Suppressor macrophage treated with lipopolysaccharide for 4 hours (primary cell): ENCODE results near the gene SKAP1.
"Not testable (repeated sequence)": the region's sequence is repeated elsewhere in the genome, so short reads cannot be mapped to it uniquely, and the experiment has no call there.

Experiments used
- DNase-seq: peaks from one replicate; pipeline ENCODE4 v3.0.0-alpha.2; 2020

SKAP1 gene

DNA sequence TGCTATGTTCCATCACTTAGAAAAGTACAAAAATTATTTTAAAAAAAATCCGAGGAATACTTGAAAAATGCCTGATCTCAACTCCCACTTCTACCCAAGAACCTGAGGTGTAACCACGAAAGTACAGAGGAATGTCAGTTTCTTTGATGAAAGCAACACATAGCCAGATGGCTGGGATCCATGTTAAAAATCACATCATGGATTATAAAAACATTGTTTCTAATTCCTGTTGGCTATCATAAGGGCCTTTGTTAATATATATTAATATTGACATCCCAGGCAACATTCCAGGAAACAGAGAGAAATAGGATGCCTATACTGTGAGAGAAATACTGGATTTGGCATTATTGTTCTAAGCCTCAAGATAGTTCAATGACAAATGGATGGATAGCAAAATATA lies 115.3 kb downstream of the SKAP1 start:
- no peak for DNase-seq

DNA sequence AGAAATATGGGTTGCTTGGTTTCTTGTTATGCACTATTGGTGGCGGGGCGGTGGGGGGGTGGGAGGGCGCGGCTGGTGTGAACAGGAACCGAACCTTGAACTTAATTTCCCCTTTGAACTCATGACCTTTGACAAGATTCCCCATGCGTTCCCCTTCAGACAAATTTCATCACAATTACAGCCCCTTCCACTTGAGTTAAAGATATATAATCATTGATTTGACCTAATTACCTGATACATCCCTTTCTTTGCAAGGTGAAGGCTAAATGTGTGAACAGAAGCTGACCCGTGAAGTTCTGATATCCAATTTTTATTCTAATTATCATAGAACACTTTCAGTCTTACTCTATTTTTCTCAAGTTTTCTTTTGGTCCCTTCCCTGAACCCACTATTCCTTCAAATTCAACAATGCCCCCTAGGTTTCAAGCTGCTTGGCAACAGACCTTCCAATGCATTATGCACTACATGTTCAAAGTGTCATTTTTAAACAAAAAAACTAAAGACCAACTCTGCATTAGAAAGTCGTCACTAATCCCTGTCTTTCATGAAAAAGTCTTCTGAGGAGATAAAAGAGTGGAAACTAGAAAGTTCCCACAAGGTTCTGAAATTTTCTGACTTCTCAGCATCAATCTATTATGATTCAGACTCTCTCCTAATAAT lies 116.8 kb downstream of the SKAP1 start:
- DNase-seq = no peak

DNA sequence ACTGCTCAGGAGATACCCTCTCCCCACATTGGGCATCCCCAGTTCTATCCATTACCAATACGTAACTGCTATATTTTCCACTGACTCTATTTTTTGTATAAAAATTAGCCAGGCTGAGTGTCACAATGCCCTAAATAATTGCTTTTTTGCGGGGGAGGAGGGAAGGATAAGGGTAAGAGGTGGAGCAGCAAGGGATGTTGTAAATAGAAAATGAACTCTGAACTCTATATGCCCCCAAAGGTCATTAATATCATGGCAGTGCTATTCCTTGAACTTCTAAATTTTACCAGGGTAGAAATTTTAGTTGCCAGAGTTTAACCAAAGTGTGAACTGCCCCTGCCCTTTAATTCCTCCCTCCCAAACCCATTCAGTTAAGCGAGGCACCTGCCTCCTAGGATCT lies 118.7 kb downstream of the SKAP1 start:
- no peak for DNase-seq

DNA sequence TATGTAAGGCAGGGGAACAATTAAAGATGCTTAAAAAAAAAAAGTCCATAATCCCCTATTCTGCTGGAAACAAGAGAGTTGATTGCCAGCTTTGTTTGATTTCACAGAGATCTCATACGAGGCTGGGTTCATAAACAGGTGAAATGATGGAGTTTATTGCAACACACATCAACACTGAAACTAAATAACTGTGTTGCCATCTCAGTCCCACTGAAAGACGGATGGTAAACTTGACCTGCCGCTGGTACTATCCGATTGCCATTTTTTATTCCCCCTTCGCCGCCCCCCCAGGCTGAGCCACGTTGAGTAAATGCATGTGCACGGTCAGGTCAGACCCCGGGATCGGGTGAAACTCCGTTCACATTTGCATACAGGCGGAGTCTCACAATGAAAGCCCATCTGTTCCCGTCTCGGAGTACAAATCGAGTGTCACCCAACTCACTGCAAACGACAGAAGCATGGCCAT lies 119.2 kb downstream of the SKAP1 start:
- no peak for DNase-seq

DNA sequence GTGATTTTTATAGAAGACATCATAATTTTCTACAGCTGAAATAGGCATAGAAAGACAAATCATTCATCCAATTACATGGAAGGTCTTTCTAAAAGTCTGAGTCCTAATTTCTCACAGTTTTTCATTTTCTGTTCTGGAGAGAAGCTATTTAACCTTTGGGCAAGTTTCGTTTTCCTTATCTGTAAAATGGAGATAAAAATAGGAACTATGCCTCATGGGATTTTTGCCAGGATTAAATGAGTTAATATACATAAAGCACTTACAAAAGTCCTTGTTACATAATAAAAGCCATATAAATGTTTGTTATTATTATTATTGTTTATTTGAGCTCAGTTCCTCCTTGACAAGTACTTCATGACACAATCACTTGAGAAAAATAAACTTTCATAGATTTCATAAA lies 121.4 kb downstream of the SKAP1 start:
- DNase-seq = peak; percentile 73

- peak; percentile 64 for DNase-seq
Observed at GRCh38 chr17:48307814-48308411, 122.1 kb downstream of the SKAP1 start.

GRCh38 chr17:48307255-48307654 lies 122.8 kb downstream of the SKAP1 start:
- DNase-seq = no peak

GRCh38 chr17:48301002-48301401 lies 129.0 kb downstream of the SKAP1 start:
- DNase-seq = no peak

- no peak for DNase-seq
Observed at GRCh38 chr17:48299760-48300159, 130.3 kb downstream of the SKAP1 start.

- DNase-seq = no peak
Observed at GRCh38 chr17:48297825-48298224, 132.2 kb downstream of the SKAP1 start.

DNA sequence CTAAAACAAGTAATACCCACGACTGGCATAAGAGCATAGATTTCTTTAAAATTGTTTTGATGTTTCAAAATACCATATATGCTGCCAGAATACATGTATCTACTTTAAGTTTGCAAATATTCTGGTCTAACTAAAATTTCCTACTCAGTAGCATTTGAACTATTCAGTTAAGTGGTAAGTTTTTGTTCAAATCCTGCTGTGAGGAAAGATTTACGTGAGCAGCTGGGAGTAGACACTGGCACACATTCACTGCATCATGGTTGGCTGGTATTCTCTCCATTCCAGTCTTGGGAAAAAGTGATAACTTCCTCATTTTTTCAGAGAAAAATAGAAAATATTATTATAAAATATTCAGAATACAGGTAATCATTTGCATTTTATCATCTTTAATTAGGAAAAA lies 133.6 kb downstream of the SKAP1 start:
- no peak for DNase-seq

GRCh38 chr17:48295362-48296288 lies 134.4 kb downstream of the SKAP1 start:
- peak; percentile 75 for DNase-seq

- DNase-seq = peak; percentile 44
Observed at GRCh38 chr17:48294806-48295361, 135.1 kb downstream of the SKAP1 start.

GRCh38 chr17:48294020-48294805 lies 135.8 kb downstream of the SKAP1 start:
- DNase-seq = peak; percentile 4

- no peak for DNase-seq
Observed at GRCh38 chr17:48293319-48294019, 136.5 kb downstream of the SKAP1 start.

- DNase-seq = no peak
Observed at GRCh38 chr17:48290378-48290777, 139.6 kb downstream of the SKAP1 start.

GRCh38 chr17:48286917-48287316 lies 143.1 kb downstream of the SKAP1 start:
- DNase-seq = not testable (repeated sequence)

- DNase-seq = no peak
Observed at GRCh38 chr17:48285614-48286013, 144.4 kb downstream of the SKAP1 start.

GRCh38 chr17:48283907-48284306 lies 146.1 kb downstream of the SKAP1 start:
- DNase-seq = no peak

GRCh38 chr17:48283411-48283810 lies 146.6 kb downstream of the SKAP1 start:
- no peak for DNase-seq

GRCh38 chr17:48282303-48282702 lies 147.7 kb downstream of the SKAP1 start:
- DNase-seq = no peak
